Endodermal cell (in vitro differentiated cells): ENCODE data around the gene ACTL10. TPM values are rescaled to one million over a fixed set of nuclear protein-coding genes. Genes with fewer than 3 reads are reported as not detected.

ENCODE experiments used
- DNase-seq: peaks from one replicate; pipeline ENCODE4 v3.0.0-alpha.2; 2017
- H3K27ac ChIP-seq: 2 replicates; pipeline ENCODE4 v1.5.1; 2013; ENCODE audit warnings: mild to moderate bottlenecking, low read depth, low read length, moderate library complexity
- H3K27me3 ChIP-seq: 2 replicates; pipeline ENCODE4 v1.6.1; 2013; ENCODE audit warnings: mild to moderate bottlenecking, low read length, moderate library complexity; ENCODE audit not compliant: insufficient read depth, control insufficient read depth, poor library complexity, severe bottlenecking
- H3K36me3 ChIP-seq: 2 replicates; pipeline ENCODE4 v1.7.0; 2013; ENCODE audit warnings: mild to moderate bottlenecking, low read length, moderate library complexity; ENCODE audit not compliant: control insufficient read depth, insufficient read depth
- H3K4me1 ChIP-seq: one replicate; pipeline ENCODE4 v1.7.0; 2013; ENCODE audit warnings: low read length; ENCODE audit not compliant: control insufficient read depth, insufficient read depth
- H3K4me3 ChIP-seq: 2 replicates; pipeline ENCODE4 v1.5.1; 2013; ENCODE audit warnings: mild to moderate bottlenecking, low read length, moderate library complexity
- H3K9ac ChIP-seq: 2 replicates; pipeline ENCODE4 v1.6.1; 2013; ENCODE audit warnings: mild to moderate bottlenecking, low read length, moderate library complexity; ENCODE audit not compliant: poor library complexity, severe bottlenecking; ENCODE audit errors: extremely low read depth
- H3K9me3 ChIP-seq: 2 replicates; pipeline ENCODE4 v1.6.1; 2013; ENCODE audit warnings: mild to moderate bottlenecking, low read length, moderate library complexity; ENCODE audit not compliant: control insufficient read depth
- H3K27ac Mint-ChIP-seq: 2 replicates; pipeline ENCODE4 v1.8.0; 2020; ENCODE audit warnings: mixed read lengths
- H3K27me3 Mint-ChIP-seq: 2 replicates; pipeline ENCODE4 v1.8.0; 2021; ENCODE audit warnings: mild to moderate bottlenecking, mixed read lengths; ENCODE audit not compliant: insufficient read depth
- H3K36me3 Mint-ChIP-seq: 2 replicates; pipeline ENCODE4 v1.8.0; 2020; ENCODE audit warnings: low read depth, mixed read lengths
- H3K4me1 Mint-ChIP-seq: 2 replicates; pipeline ENCODE4 v1.8.0; 2020; ENCODE audit warnings: mixed read lengths
- H3K4me3 Mint-ChIP-seq: 2 replicates; pipeline ENCODE4 v1.8.0; 2020; ENCODE audit warnings: mild to moderate bottlenecking, moderate library complexity, mixed read lengths
- H3K9me3 Mint-ChIP-seq: 2 replicates; pipeline ENCODE4 v1.8.0; 2020; ENCODE audit warnings: mild to moderate bottlenecking, mixed read lengths
- CTCF ChIP-seq: fragments of 200-600 bp; sonication (generic); conservative IDR thresholded peaks from 2 replicates; pipeline ENCODE4 v1.5.0; 2021; ENCODE audit warnings: antibody characterized with exemption, mild to moderate bottlenecking
- WGBS, 2 experiments: methylation state at CpG; one replicate each; pipeline versions ENCODE4 v1.1.5 to v1.1.7; 2013; ENCODE audit warnings: missing lambda C conversion rate in 2 of 2, mixed read lengths in 1 of 2; ENCODE audit not compliant: insufficient coverage in 1 of 2, insufficient read length in 1 of 2; 5-methylcytosine and 5-hydroxymethylcytosine counted together
- total RNA-seq, 2 donors: library from RNA; stranded (reverse); fragmentation: NEBNext Ultra II Directional in 1 of 2; extraction: Animal tissue kit (Norgen Biotek cat#: 25700) in 1 of 2; gene quantifications; 2 replicates in 1 of 2; 3 replicates in 1 of 2; pipeline ENCODE4 v1.2.1, GENCODE V29; 2021

Gene ACTL10
- total RNA-seq, 2 donors from 2014 or later: 0.42 TPM; not detected in 1

- peaks cover 2% of the 10 kb centered on the region for H3K27me3 Mint-ChIP-seq
- peaks cover 50% of the 10 kb centered on the region for H3K36me3 Mint-ChIP-seq
- Histone ChIP-seq H3K4me3 (no peak overlapping the region), H3K9me3 (no peaks in the 10 kb centered on the region), H3K36me3 (peaks cover 27% of the 10 kb centered on the region), H3K4me1 (peaks cover 13% of the 10 kb centered on the region), H3K27me3 (no peaks in the 10 kb centered on the region), H3K9ac (no peak overlapping the region), H3K27ac (no peak overlapping the region)
- H3K9me3 Mint-ChIP-seq: no peaks in the 10 kb centered on the region
- no peak overlapping the region for H3K27ac Mint-ChIP-seq
- H3K4me3 Mint-ChIP-seq: peak overlapping the region; percentile 93
- WGBS, 2 experiments: 91 to 94% methylated on average over 5 to 8 of the region's 8 CpGs
- no peak for DNase-seq
- TF ChIP-seq CTCF: no peak
- peaks cover 30% of the 10 kb centered on the region for H3K4me1 Mint-ChIP-seq
Measured at GRCh38 chr20:33671573-33672288, 5.0 kb downstream of the ACTL10 start.

GRCh38 chr20:33672426-33673113 lies 5.8 kb downstream of the ACTL10 start:
- H3K27ac Mint-ChIP-seq: peak overlapping the region; percentile 41
- H3K36me3 Mint-ChIP-seq: peaks cover 55% of the 10 kb centered on the region
- Histone ChIP-seq H3K9me3 (no peaks in the 10 kb centered on the region), H3K4me1 (peaks cover 13% of the 10 kb centered on the region), H3K4me3 (peak overlapping the region; percentile 87), H3K27ac (no peak overlapping the region), H3K36me3 (peaks cover 29% of the 10 kb centered on the region), H3K27me3 (no peaks in the 10 kb centered on the region), H3K9ac (no peak overlapping the region)
- H3K27me3 Mint-ChIP-seq: peaks cover 2% of the 10 kb centered on the region
- peaks cover 30% of the 10 kb centered on the region for H3K4me1 Mint-ChIP-seq
- TF ChIP-seq CTCF: no peak
- DNase-seq: no peak
- no peaks in the 10 kb centered on the region for H3K9me3 Mint-ChIP-seq
- WGBS, 2 experiments: 58 to 78% methylated on average over 7 to 17 of the region's 17 CpGs
- H3K4me3 Mint-ChIP-seq: peak overlapping the region; percentile 93

DNA sequence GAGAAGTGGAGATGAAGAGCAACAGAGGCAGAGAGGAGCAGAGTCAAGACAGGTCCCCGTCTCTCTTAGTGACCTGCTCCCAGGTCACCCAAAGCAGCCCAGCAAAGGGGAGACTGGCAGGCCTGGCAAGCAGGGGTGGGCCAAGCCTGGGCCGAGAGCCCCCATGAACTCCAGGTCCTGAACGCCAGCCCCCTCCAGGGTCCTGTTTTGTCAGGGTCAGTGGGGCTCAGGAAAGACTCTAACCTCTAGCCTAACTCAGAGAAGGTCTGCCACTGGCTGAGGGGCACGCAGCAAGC lies 6.3 kb downstream of the ACTL10 start:
- no peak for TF ChIP-seq CTCF
- Mint-ChIP-seq H3K4me1 (peaks cover 30% of the 10 kb centered on the region), H3K36me3 (peaks cover 59% of the 10 kb centered on the region), H3K9me3 (no peaks in the 10 kb centered on the region), H3K27ac (peak overlapping the region; percentile 41), H3K4me3 (peak overlapping the region; percentile 93), H3K27me3 (peaks cover 2% of the 10 kb centered on the region)
- Histone ChIP-seq H3K4me1 (peaks cover 13% of the 10 kb centered on the region), H3K9me3 (no peaks in the 10 kb centered on the region), H3K27me3 (no peaks in the 10 kb centered on the region), H3K36me3 (peaks cover 33% of the 10 kb centered on the region), H3K4me3 (peak overlapping the region; percentile 87), H3K9ac (peak overlapping the region; percentile 70), H3K27ac (no peak overlapping the region)
- DNase-seq: peak; percentile 61
- 66 to 67% methylated on average over 1 to 4 of the region's 4 CpGs for WGBS, 2 experiments
